SK-N-MC (cell line): Measurements from ENCODE around the gene DSCAM.

Experiments used
- EZH2 ChIP-seq: fragments of 200-600 bp; sonication (generic); IDR thresholded peaks from one replicate; pipeline ENCODE4 v1.6.1; 2017; ENCODE audit warnings: antibody characterized with exemption
- FOXP2 ChIP-seq: optimal IDR thresholded peaks from 2 replicates; pipeline ENCODE3; 2011; ENCODE audit warnings: mild to moderate bottlenecking, moderate library complexity; ENCODE audit not compliant: insufficient read depth; ENCODE audit errors: extremely low read length, control extremely low read depth
- POLR2AphosphoS5 ChIP-seq: IDR thresholded peaks from 2 replicates; pipeline ENCODE4 v1.6.1; 2012; ENCODE audit warnings: mild to moderate bottlenecking, low read depth, low read length, borderline replicate concordance

GRCh38 chr21:40555021-40555528 is 291.9 kb downstream of the DSCAM start:
- TF ChIP-seq POLR2AphosphoS5 (no peak), EZH2 (no peak), FOXP2 (no peak)
